Measurements from ENCODE around the gene FBXW8.

Gene FBXW8

DNA sequence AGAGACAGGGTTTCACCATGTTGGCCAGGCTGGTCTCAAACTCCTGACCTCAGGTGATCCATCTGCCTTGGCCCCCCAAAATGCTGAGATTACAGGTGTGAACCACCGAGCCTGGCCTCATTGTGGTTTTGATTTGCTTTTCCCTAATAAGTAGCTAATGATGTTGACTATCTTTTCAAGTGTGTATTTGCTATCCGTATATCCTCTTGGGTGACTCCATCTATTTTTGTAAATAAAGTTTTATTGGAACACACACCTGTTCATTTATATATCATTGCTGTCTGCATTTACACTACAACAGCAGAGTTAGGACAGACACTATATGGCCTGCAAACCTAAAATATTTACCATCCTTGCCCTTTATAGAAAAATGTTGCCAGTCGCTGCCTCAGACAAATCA lies 15.8 kb upstream of the FBXW8 start:
- TF ChIP-seq SPI1 (IDR thresholded peaks at IDR 0.05; ENCODE audit: borderline replicate concordance, low read depth) = no peak
- TF ChIP-seq, protein P1, sequence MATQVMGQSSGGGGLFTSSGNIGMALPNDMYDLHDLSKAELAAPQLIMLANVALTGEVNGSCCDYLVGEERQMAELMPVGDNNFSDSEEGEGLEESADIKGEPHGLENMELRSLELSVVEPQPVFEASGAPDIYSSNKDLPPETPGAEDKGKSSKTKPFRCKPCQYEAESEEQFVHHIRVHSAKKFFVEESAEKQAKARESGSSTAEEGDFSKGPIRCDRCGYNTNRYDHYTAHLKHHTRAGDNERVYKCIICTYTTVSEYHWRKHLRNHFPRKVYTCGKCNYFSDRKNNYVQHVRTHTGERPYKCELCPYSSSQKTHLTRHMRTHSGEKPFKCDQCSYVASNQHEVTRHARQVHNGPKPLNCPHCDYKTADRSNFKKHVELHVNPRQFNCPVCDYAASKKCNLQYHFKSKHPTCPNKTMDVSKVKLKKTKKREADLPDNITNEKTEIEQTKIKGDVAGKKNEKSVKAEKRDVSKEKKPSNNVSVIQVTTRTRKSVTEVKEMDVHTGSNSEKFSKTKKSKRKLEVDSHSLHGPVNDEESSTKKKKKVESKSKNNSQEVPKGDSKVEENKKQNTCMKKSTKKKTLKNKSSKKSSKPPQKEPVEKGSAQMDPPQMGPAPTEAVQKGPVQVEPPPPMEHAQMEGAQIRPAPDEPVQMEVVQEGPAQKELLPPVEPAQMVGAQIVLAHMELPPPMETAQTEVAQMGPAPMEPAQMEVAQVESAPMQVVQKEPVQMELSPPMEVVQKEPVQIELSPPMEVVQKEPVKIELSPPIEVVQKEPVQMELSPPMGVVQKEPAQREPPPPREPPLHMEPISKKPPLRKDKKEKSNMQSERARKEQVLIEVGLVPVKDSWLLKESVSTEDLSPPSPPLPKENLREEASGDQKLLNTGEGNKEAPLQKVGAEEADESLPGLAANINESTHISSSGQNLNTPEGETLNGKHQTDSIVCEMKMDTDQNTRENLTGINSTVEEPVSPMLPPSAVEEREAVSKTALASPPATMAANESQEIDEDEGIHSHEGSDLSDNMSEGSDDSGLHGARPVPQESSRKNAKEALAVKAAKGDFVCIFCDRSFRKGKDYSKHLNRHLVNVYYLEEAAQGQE (IDR thresholded peaks at IDR 0.05; ENCODE audit: insufficient replicate concordance, low read depth) = no peak
- no peak for TF ChIP-seq GABPA (IDR thresholded peaks at IDR 0.05; ENCODE audit: low read depth)
- no peak for TF ChIP-seq POLR2AphosphoS5 (IDR thresholded peaks at IDR 0.05; ENCODE audit: low read depth)
- no peak for TF ChIP-seq CTCF (IDR thresholded peaks at IDR 0.05; ENCODE audit: insufficient read depth, low read length)
- no peak for DNase-seq (ENCODE audit: low read depth in 1 of 2, low spot score in 1 of 2)
- H3K27me3 ChIP-seq (ENCODE audit: insufficient read depth, poor library complexity, severe bottlenecking) = no peaks in the 10 kb centered on the region
- H3K4me3 ChIP-seq (replicated peaks; ENCODE audit: insufficient read depth, low read length) = no peak overlapping the region
- no peak overlapping the region for H3K27ac ChIP-seq (replicated peaks)

GRCh38 chr12:116896411-116896924 lies 14.3 kb upstream of the FBXW8 start:
- H3K4me3 ChIP-seq (replicated peaks; ENCODE audit: insufficient read depth, low read length) = no peak overlapping the region
- H3K27me3 ChIP-seq (ENCODE audit: insufficient read depth, poor library complexity, severe bottlenecking) = no peaks in the 10 kb centered on the region
- no peak for DNase-seq (ENCODE audit: low read depth in 1 of 2, low spot score in 1 of 2)
- H3K27ac ChIP-seq (replicated peaks) = no peak overlapping the region
- TF ChIP-seq SPI1 (IDR thresholded peaks at IDR 0.05; ENCODE audit: borderline replicate concordance, low read depth) (no peak), GABPA (IDR thresholded peaks at IDR 0.05; ENCODE audit: low read depth) (no peak)
- TF ChIP-seq, protein P1 (IDR thresholded peaks at IDR 0.05; ENCODE audit: insufficient replicate concordance, low read depth) = no peak

DNA sequence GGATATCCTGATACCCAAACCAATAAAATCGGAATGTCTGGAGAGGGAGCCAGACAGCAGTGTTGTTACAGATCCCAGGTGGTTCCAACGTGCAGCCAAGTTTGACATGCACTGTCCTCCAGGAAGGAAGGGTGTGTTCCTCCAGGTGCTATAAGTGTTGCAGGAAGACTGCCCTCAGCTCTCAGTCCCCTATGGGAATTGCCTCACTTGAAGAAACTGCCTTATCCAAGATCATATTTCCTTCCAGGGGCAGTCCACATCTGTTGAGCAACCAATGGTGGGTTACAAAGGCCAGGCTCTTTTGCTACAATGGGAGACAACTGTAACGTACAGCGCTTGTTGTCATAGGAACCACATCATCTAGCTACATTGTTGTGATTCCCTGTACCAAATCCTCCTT lies 13.3 kb upstream of the FBXW8 start:
- H3K27me3 ChIP-seq (ENCODE audit: insufficient read depth, poor library complexity, severe bottlenecking) = no peaks in the 10 kb centered on the region
- TF ChIP-seq CTCF (IDR thresholded peaks at IDR 0.05; ENCODE audit: insufficient read depth, low read length) (no peak), POLR2AphosphoS5 (IDR thresholded peaks at IDR 0.05; ENCODE audit: low read depth) (no peak), SPI1 (IDR thresholded peaks at IDR 0.05; ENCODE audit: borderline replicate concordance, low read depth) (no peak), GABPA (IDR thresholded peaks at IDR 0.05; ENCODE audit: low read depth) (no peak)
- TF ChIP-seq, protein P1 (IDR thresholded peaks at IDR 0.05; ENCODE audit: insufficient replicate concordance, low read depth) = no peak
- no peak overlapping the region for H3K27ac ChIP-seq (replicated peaks)
- H3K4me3 ChIP-seq (replicated peaks; ENCODE audit: insufficient read depth, low read length) = no peak overlapping the region
- no peak for DNase-seq (ENCODE audit: low read depth in 1 of 2, low spot score in 1 of 2)

Data from HL-60 (cell line).